HG03342 (cell line): ENCODE results near the gene RANBP17.

Experiments
- ATAC-seq: cut with Tn5 transposase; IDR thresholded peaks from one replicate; pipeline ENCODE4 v1.9.1; 2021; ENCODE audit warnings: mild to moderate bottlenecking, moderate library complexity; ENCODE audit not compliant: unreplicated experiment

Gene RANBP17

DNA sequence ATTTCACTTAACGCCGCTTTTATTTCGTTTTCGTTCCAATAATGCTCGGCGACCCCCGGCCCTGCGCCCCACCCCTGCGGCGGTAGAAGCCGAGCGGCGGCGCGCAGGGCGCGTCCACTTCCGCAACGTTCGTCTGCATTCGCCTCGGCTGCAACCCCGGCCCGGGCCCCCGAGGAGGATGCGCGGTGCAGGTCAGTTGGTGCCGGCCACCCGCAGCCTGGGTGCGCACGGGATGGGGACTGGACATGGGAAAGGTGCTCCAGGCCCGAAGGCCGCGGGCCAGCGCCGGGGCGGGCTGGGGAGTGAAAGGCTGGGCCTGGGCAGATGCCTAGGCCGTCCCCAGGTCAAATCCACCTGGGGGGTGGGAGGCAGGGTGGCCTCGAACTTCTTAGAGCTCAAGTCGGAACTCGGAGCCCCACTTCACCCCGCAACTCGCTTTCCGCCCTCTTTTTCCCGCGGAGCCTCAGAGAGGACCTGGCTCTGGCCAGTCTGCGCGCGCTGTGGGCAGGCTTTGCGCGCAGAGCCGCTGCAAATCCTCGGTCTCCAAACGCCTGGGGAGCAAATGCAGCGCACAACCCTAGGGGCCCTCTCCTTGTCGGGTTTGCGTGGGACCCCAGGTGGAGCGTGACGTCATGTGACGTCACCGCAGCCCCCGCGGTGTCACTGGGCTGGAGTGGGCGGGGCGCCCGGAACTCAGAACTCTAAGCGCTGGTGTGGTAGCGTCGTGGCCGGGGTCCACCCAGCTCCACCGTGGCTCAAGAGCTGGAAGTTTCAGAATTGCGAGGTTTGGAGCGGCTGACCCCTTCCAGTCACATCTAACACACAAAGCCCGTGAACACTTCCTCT, 450.5 kb downstream of the RANBP17 start:
- no peak for ATAC-seq

DNA sequence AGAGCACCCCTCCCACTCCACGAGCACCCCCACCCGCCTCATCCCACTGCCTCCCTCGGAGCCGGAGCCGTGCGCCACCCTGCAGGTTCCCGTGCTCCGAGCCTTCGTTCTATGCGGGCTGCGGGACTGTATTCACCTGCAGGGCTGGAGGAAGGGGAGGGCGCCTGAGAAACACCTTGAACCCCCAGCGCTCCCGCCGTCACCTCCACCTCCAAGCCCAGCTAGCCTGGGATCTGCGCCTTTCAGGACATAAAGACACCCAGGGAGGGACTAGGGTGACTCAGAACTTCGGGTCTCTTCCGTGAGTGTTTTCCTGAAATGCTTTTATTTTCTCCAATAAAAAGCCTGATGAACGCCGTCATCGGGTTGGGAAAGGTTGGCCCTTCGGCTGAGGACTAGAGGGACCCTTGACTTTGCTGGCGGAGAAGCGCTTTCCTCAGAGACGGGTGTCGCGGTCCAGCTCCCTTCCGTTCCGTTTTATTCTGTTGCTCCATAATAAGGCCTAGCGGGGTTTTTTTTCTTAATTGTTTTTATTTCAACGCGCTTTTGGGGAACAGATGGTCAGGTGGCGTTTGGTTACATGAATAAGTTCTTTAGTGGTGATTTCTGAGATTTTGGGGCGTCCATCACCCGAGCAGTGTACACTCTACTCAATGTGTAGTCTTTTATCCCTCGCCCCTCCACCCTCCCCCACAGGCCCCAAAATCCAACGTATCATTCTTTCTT, 451.8 kb downstream of the RANBP17 start:
- ATAC-seq, result no peak

- ATAC-seq, result no peak
Measured at GRCh38 chr5:171314728-171315385, 453.0 kb downstream of the RANBP17 start.

GRCh38 chr5:171315386-171315891, 453.6 kb downstream of the RANBP17 start:
- ATAC-seq, result no peak

- ATAC-seq, result no peak
Measured at GRCh38 chr5:171315925-171316257, 454.1 kb downstream of the RANBP17 start.

- ATAC-seq, result no peak
Measured at GRCh38 chr5:171316258-171317121, 454.7 kb downstream of the RANBP17 start.

DNA sequence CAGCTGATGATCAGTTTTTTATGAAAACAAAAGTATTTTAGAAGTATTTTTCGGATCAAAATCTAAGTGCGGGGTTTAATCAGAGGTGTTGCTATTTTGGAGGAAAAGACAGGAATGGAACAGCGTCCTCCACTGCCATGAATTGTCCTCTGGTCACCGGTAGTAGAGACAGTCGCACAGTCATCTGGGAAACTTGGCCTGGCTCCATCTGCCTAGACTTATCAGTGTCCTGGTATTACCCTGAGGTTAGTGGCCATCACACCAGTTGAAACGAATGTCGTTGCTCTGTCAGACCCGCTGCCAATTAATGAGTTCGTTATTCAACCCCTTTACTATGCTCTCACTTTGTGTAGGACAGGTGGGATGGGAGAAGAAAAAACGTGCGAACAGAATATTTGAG, 455.4 kb downstream of the RANBP17 start:
- no peak for ATAC-seq

DNA sequence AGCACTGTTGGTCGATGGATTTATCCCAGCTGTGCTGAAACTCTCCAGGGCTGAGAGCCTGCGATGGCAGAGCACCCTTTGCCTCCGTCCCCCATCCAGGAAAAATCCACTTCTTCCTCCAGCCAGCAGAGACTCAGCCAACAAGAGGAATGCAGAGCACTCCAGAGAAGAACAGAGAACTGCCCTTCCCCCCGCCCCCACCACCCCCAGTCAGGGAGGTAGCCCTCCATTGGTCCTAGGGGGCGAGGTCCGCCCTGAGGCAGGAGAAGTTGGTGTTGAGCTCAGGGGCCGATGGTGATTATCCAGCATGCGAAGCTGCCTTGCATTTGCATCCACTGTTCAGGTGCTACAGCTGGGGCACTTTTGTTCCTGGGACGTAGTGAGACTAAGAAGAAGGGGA, 456.2 kb downstream of the RANBP17 start:
- ATAC-seq, result no peak

- no peak for ATAC-seq
Measured at GRCh38 chr5:171321447-171321846, 459.6 kb downstream of the RANBP17 start.

DNA sequence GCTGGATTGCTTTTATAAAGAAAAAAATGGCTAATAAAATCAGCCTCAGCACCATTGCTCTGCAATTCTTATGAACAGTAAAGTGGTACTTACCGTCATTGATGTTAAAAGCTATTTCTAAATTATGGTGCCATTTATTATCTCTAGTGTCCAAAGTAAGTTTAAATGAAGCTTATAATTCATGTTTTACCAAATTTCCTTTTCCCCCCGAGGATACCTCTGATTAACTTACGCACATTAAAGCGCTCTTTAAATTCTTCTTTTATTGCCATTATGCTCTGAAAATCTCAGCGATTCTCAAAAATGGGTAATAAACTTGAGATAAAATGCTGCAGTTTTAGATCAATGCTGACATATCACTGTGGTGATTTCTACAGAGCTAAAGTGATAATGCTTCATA, 460.7 kb downstream of the RANBP17 start:
- no peak for ATAC-seq

- ATAC-seq, result no peak
Measured at GRCh38 chr5:171323007-171323406, 461.2 kb downstream of the RANBP17 start.

DNA sequence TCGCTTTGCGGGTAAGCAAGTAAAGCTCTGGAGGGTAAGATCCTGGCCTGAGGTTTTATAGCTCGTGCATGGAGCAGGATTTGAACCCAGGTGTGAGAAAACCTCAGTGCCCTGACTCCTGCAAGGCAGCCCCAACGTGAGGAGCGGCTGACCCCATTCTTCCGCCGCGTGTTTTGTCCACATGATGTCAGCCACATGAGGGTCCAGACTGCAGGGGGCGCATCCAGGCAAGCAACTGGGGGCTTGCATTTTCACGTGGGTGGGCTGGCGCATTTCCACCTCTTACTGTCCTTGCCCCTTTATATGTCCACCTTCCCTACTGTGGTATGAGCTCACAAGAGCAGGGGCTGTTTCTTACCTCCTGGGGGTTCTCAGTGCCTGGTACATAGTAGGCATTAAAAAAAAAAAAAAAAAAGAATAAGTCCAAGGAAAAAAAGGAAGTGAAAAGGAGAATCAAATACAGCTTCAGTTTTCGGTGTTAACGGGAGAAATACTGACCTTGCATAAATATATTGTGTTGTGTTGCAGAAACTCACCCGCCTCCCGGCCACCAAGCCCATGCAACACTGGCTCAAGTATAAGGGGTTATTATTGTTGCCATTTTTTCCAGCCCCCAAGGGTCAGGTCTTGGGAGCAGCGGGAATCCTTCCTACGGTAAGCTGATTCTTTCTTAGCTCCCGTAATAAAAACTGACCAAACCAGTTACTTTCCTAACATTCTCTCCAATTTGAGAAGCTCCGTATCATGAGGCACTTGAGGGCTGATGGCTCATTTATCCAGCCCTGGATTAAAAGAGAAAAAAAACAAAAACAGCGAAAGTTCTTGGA, 462.2 kb downstream of the RANBP17 start:
- ATAC-seq, result no peak

- no peak for ATAC-seq
Measured at GRCh38 chr5:171330021-171330420, 468.2 kb downstream of the RANBP17 start.

- no peak for ATAC-seq
Measured at GRCh38 chr5:171335616-171336015, 473.8 kb downstream of the RANBP17 start.

- no peak for ATAC-seq
Measured at GRCh38 chr5:171336521-171337209, 474.8 kb downstream of the RANBP17 start.

DNA sequence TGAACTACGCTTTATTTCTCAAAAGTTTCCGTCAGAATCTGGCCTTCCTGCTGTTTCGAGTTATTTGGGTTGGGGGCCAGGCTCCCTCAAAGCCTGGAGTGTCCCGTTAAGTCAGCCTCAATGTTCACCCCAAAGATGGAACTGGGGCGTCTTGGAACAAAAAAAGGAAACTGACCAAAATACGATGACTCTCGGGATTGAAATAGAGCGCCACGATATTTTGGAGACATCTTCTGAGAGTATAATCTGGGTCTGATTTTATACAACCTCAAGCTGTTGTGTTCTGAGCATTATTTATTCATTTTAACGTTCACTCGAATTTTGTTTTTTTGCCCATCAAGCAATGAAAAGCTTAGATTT, 475.4 kb downstream of the RANBP17 start:
- ATAC-seq, result no peak

- ATAC-seq, result no peak
Measured at GRCh38 chr5:171340042-171340441, 478.2 kb downstream of the RANBP17 start.

DNA sequence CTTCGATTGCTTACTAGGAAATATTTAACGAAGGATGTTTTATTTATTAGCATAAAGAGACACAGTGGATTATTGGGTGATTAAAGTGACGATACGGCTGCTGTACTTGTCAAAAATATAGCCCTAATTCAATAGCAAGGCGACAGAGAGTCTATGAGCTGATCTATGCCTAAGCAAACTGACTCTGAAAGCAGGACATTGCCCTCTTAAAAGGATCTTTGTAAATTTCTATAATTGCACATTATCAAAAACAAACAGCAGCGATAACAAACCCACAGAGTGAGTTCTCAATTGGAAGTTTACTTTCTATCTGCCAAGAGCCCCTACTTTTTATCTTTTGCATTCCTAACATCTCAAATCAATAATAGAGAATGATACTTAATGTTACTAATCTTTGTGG, 478.7 kb downstream of the RANBP17 start:
- ATAC-seq, result no peak

DNA sequence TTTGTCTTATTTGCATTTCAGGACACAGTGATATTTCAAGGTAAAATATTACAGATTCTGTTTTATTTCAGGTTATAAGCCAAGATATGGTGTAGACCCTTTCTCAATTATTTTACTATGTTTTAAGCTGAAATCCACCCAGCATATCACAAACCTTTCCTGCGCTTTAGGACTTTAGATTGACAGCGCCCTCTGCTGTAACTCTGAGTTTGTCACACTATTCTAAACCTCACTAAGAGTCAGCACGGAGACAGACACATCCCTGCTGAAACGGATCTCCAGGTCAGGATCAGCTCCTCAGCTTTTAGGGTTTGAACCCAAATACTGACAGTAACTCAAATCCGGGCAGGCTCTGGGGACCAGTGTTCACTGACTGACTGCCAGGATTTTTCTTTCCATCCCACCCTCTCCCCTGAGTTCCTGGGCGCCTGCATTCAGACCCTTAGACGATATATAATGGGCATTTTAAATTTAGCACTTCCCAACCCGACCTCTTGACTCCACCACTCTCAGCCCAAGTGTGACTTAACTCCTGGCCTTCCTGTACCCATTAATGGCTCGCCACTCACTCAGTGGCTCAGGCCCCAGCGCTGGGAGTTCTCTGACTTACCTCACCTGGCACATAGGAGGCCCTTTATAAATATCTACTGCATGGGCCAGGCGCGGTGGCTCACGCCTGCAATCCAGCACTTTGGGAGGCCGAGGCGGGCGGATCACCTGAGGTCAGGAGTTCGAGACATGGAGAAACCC, 480.7 kb downstream of the RANBP17 start:
- ATAC-seq, result peak; percentile 78
